DOHH2 (cell line): ENCODE data around the gene TRMU.

Experiments
- EZH2phosphoT487 ChIP-seq: fragments of 200-600 bp; sonication (generic); IDR thresholded peaks from 2 replicates; pipeline ENCODE4 v1.6.1; 2017; ENCODE audit warnings: borderline replicate concordance, mild to moderate bottlenecking, antibody characterized with exemption, low read length, moderate library complexity, mixed read lengths
- TF ChIP-seq, protein P1 (sequence below): fragments of 200-600 bp; sonication (generic); IDR thresholded peaks from one replicate; pipeline ENCODE4 v1.5.1; 2014; ENCODE audit warnings: antibody characterized with exemption, mild to moderate bottlenecking, low read depth, low read length; ENCODE audit not compliant: poor library complexity, severe bottlenecking

DNA sequence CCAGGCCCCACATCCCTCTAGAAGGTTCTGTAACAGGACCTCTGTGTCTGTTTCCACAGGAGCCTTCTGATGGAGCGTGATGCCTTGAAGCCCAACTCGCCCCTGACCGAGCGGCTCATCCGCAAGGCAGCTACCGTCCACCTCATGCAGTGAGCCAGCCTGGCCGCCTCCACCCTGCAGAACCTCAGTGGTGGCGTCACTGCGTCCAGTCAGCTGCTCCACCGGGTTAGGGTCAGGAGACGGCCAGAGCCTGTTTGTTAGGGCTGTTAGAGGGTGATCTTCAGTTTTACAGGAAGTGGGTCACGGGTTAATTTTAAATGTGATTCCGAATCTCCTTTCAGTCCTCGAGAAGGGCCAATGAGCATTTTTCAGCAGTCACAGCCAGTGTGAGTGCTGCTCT lies 42.8 kb upstream of the TRMU start:
- no peak for TF ChIP-seq EZH2phosphoT487
- TF ChIP-seq, protein P1, sequence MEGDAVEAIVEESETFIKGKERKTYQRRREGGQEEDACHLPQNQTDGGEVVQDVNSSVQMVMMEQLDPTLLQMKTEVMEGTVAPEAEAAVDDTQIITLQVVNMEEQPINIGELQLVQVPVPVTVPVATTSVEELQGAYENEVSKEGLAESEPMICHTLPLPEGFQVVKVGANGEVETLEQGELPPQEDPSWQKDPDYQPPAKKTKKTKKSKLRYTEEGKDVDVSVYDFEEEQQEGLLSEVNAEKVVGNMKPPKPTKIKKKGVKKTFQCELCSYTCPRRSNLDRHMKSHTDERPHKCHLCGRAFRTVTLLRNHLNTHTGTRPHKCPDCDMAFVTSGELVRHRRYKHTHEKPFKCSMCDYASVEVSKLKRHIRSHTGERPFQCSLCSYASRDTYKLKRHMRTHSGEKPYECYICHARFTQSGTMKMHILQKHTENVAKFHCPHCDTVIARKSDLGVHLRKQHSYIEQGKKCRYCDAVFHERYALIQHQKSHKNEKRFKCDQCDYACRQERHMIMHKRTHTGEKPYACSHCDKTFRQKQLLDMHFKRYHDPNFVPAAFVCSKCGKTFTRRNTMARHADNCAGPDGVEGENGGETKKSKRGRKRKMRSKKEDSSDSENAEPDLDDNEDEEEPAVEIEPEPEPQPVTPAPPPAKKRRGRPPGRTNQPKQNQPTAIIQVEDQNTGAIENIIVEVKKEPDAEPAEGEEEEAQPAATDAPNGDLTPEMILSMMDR = no peak
